H1 (cell line): ENCODE measurements around the gene SLC52A3.

ENCODE experiments used
- CEBPB ChIP-seq: IDR thresholded peaks from 2 replicates; pipeline ENCODE4 v1.6.1; 2012; ENCODE audit warnings: low read depth, low read length
- CREB1 ChIP-seq: IDR thresholded peaks from 2 replicates; pipeline ENCODE4 v1.6.1; 2012; ENCODE audit warnings: inconsistent platforms
- RXRA ChIP-seq: IDR thresholded peaks from 2 replicates; pipeline ENCODE4 v1.6.1; 2011; ENCODE audit warnings: low read depth, mild to moderate bottlenecking, low read length, moderate library complexity; ENCODE audit not compliant: insufficient read depth
- TAF1 ChIP-seq: IDR thresholded peaks from 2 replicates; pipeline ENCODE4 v1.6.1; 2011; ENCODE audit warnings: mild to moderate bottlenecking, low read depth, low read length
- USF2 ChIP-seq: IDR thresholded peaks from 2 replicates; pipeline ENCODE4 v1.6.1; 2011; ENCODE audit warnings: low read length, improper control_type of control experiment
- TF ChIP-seq, protein P1 (sequence below), 3 experiments: IDR thresholded peaks; 1 replicate in 2 of 3; 2 replicates in 1 of 3; pipeline versions ENCODE4 v1.5.1 to v1.6.1; 2011; ENCODE audit warnings: low read length in 3 of 3, mild to moderate bottlenecking in 3 of 3, inconsistent platforms in 2 of 3, low read depth in 1 of 3, moderate library complexity in 1 of 3; ENCODE audit not compliant: insufficient read depth in 1 of 3; ENCODE audit errors: control extremely low read depth in 1 of 3

DNA sequence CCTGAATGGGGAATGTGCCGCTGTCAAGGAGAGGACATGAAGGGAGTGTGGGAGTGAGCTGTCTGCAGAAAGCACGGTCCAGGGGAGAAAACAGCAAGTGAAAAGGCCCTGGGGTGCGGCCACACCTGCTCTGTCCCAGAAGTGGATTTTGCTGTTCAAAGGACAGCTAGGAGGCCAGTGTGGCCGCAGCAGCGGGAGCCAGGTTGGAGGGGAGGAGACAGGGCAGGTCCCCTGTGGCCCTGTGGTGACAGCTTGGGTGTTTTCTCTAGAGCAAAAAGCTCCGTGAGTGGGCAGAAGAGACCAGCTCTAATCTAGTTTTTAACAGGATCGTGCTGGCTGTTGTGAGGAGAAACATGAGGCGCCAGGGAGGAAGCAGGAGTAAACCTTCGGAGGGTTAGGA is 4.5 kb upstream of the SLC52A3 start:
- TF ChIP-seq, protein P1, sequence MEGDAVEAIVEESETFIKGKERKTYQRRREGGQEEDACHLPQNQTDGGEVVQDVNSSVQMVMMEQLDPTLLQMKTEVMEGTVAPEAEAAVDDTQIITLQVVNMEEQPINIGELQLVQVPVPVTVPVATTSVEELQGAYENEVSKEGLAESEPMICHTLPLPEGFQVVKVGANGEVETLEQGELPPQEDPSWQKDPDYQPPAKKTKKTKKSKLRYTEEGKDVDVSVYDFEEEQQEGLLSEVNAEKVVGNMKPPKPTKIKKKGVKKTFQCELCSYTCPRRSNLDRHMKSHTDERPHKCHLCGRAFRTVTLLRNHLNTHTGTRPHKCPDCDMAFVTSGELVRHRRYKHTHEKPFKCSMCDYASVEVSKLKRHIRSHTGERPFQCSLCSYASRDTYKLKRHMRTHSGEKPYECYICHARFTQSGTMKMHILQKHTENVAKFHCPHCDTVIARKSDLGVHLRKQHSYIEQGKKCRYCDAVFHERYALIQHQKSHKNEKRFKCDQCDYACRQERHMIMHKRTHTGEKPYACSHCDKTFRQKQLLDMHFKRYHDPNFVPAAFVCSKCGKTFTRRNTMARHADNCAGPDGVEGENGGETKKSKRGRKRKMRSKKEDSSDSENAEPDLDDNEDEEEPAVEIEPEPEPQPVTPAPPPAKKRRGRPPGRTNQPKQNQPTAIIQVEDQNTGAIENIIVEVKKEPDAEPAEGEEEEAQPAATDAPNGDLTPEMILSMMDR (IDR thresholded peaks at IDR 0.05; ENCODE audit: control extremely low read depth in 1 of 3, insufficient read depth in 1 of 3, low read depth in 1 of 3, low read length in 3 of 3): no peak
- TF ChIP-seq USF2: no peak
- no peak for TF ChIP-seq CEBPB
- no peak for TF ChIP-seq RXRA
- no peak for TF ChIP-seq CREB1
- no peak for TF ChIP-seq TAF1
